Activated naive CD8-positive, alpha-beta T cell treated with anti-CD3 and anti-CD28 coated beads, Interleukin-2, amount 10 ng/mL, durations not matched to agents 7 days and 5 days (primary cell): ENCODE results near the gene RYR3. TPM values are rescaled to one million over a fixed set of nuclear protein-coding genes. Genes with fewer than 3 reads are reported as not detected.

Experiments used
- ATAC-seq: fragments of 150-1000 bp; cut with Tn5 transposase; one replicate; pipeline ENCODE4 v1.10.0; 2021; ENCODE audit warnings: low read depth, moderate library complexity
- POLR2A ChIA-PET: fragments of 350-600 bp; sonication (Branson Sonifier 250); formaldehyde crosslinking; loops from one replicate; lab custom pipeline; 2021; ENCODE audit warnings: antibody characterized with exemption; lab: Charles Lee
- DNase-seq: peaks from one replicate; pipeline ENCODE4 v3.0.0; 2021
- H3K27ac Mint-ChIP-seq: one replicate; pipeline ENCODE4 v1.8.0; 2022; ENCODE audit warnings: mild to moderate bottlenecking, mixed read lengths
- H3K27me3 Mint-ChIP-seq: one replicate; pipeline ENCODE4 v1.8.0; 2022; ENCODE audit warnings: mild to moderate bottlenecking, moderate library complexity, mixed read lengths
- H3K36me3 Mint-ChIP-seq: one replicate; pipeline ENCODE4 v1.8.0; 2021; ENCODE audit warnings: mild to moderate bottlenecking, mixed read lengths
- H3K4me1 Mint-ChIP-seq: one replicate; pipeline ENCODE4 v1.8.0; 2021; ENCODE audit warnings: mixed read lengths
- H3K4me3 Mint-ChIP-seq: one replicate; pipeline ENCODE4 v1.8.0; 2022; ENCODE audit warnings: mild to moderate bottlenecking, moderate library complexity, mixed read lengths
- H3K9me3 Mint-ChIP-seq: one replicate; pipeline ENCODE4 v1.8.0; 2021; ENCODE audit warnings: mixed read lengths
- total RNA-seq, 2 experiments: library from RNA; stranded (reverse); gene quantifications; one replicate each; pipeline ENCODE4 v1.2.3, GENCODE V29; 2021

RYR3 gene
- total RNA-seq, 2 experiments from 2014 or later, result not detected

- ATAC-seq (no peak), DNase-seq (no peak)
- Mint-ChIP-seq H3K9me3 (no peaks in the 10 kb centered on the region), H3K27ac (no peak overlapping the region), H3K36me3 (no peaks in the 10 kb centered on the region), H3K4me1 (no peaks in the 10 kb centered on the region), H3K4me3 (no peak overlapping the region), H3K27me3 (peaks cover 2% of the 10 kb centered on the region)
- POLR2A ChIA-PET, result no interaction called here
Observed at GRCh38 chr15:33298631-33299030, 12.1 kb upstream of the RYR3 start.

GRCh38 chr15:33304924-33305323, 5.8 kb upstream of the RYR3 start:
- no peaks in the 10 kb centered on the region for H3K36me3 Mint-ChIP-seq
- POLR2A ChIA-PET, result no interaction called here
- no peaks in the 10 kb centered on the region for H3K4me1 Mint-ChIP-seq
- H3K27ac Mint-ChIP-seq, result no peak overlapping the region
- peaks cover 20% of the 10 kb centered on the region for H3K27me3 Mint-ChIP-seq
- H3K4me3 Mint-ChIP-seq, result no peak overlapping the region
- DNase-seq, result no peak
- no peaks in the 10 kb centered on the region for H3K9me3 Mint-ChIP-seq
- ATAC-seq, result no peak

- H3K36me3 Mint-ChIP-seq, result no peaks in the 10 kb centered on the region
- POLR2A ChIA-PET, result no interaction called here
- H3K9me3 Mint-ChIP-seq, result no peaks in the 10 kb centered on the region
- no peak for ATAC-seq
- DNase-seq, result no peak
- H3K27me3 Mint-ChIP-seq, result peaks cover 38% of the 10 kb centered on the region
- H3K4me3 Mint-ChIP-seq, result no peak overlapping the region
- H3K27ac Mint-ChIP-seq, result no peak overlapping the region
- no peaks in the 10 kb centered on the region for H3K4me1 Mint-ChIP-seq
Observed at GRCh38 chr15:33309602-33310276, 1.0 kb upstream of the RYR3 start.

GRCh38 chr15:33311312-33311971, 675 bp downstream of the RYR3 start:
- H3K4me3 Mint-ChIP-seq, result no peak overlapping the region
- H3K9me3 Mint-ChIP-seq, result no peaks in the 10 kb centered on the region
- peaks cover 39% of the 10 kb centered on the region for H3K27me3 Mint-ChIP-seq
- ATAC-seq (no peak), DNase-seq (no peak)
- no peaks in the 10 kb centered on the region for H3K4me1 Mint-ChIP-seq
- POLR2A ChIA-PET, result no interaction called here
- H3K27ac Mint-ChIP-seq, result no peak overlapping the region
- no peaks in the 10 kb centered on the region for H3K36me3 Mint-ChIP-seq

GRCh38 chr15:33313491-33313890, 2.7 kb downstream of the RYR3 start:
- no peak for ATAC-seq
- peaks cover 39% of the 10 kb centered on the region for H3K27me3 Mint-ChIP-seq
- no peak overlapping the region for H3K4me3 Mint-ChIP-seq
- no peak for DNase-seq
- no peaks in the 10 kb centered on the region for H3K9me3 Mint-ChIP-seq
- H3K4me1 Mint-ChIP-seq, result no peaks in the 10 kb centered on the region
- H3K27ac Mint-ChIP-seq, result no peak overlapping the region
- POLR2A ChIA-PET, result no interaction called here
- no peaks in the 10 kb centered on the region for H3K36me3 Mint-ChIP-seq

GRCh38 chr15:33314069-33314468, 3.3 kb downstream of the RYR3 start:
- ATAC-seq (no peak), DNase-seq (no peak)
- POLR2A ChIA-PET, result no interaction called here
- no peak overlapping the region for H3K27ac Mint-ChIP-seq
- no peak overlapping the region for H3K4me3 Mint-ChIP-seq
- H3K4me1 Mint-ChIP-seq, result no peaks in the 10 kb centered on the region
- H3K36me3 Mint-ChIP-seq, result no peaks in the 10 kb centered on the region
- peaks cover 35% of the 10 kb centered on the region for H3K27me3 Mint-ChIP-seq
- no peaks in the 10 kb centered on the region for H3K9me3 Mint-ChIP-seq

GRCh38 chr15:33315044-33315443, 4.3 kb downstream of the RYR3 start:
- Mint-ChIP-seq H3K36me3 (no peaks in the 10 kb centered on the region), H3K4me3 (no peak overlapping the region), H3K27ac (no peak overlapping the region), H3K27me3 (peaks cover 26% of the 10 kb centered on the region), H3K4me1 (no peaks in the 10 kb centered on the region), H3K9me3 (no peaks in the 10 kb centered on the region)
- DNase-seq (no peak), ATAC-seq (no peak)
- POLR2A ChIA-PET, result no interaction called here

- no peak for DNase-seq
- no peak overlapping the region for H3K27ac Mint-ChIP-seq
- no peaks in the 10 kb centered on the region for H3K9me3 Mint-ChIP-seq
- H3K27me3 Mint-ChIP-seq, result peaks cover 6% of the 10 kb centered on the region
- POLR2A ChIA-PET, result no interaction called here
- no peaks in the 10 kb centered on the region for H3K4me1 Mint-ChIP-seq
- ATAC-seq, result no peak
- H3K4me3 Mint-ChIP-seq, result no peak overlapping the region
- no peaks in the 10 kb centered on the region for H3K36me3 Mint-ChIP-seq
Observed at GRCh38 chr15:33317896-33318295, 7.1 kb downstream of the RYR3 start.

GRCh38 chr15:33320017-33320416, 9.2 kb downstream of the RYR3 start:
- H3K4me3 Mint-ChIP-seq, result no peak overlapping the region
- H3K27ac Mint-ChIP-seq, result no peak overlapping the region
- H3K36me3 Mint-ChIP-seq, result no peaks in the 10 kb centered on the region
- POLR2A ChIA-PET, result no interaction called here
- H3K4me1 Mint-ChIP-seq, result peaks cover 5% of the 10 kb centered on the region
- H3K9me3 Mint-ChIP-seq, result no peaks in the 10 kb centered on the region
- H3K27me3 Mint-ChIP-seq, result peaks cover 5% of the 10 kb centered on the region
- DNase-seq (no peak), ATAC-seq (no peak)

GRCh38 chr15:33322091-33322490, 11.3 kb downstream of the RYR3 start:
- H3K9me3 Mint-ChIP-seq, result no peaks in the 10 kb centered on the region
- no peak overlapping the region for H3K27ac Mint-ChIP-seq
- DNase-seq, result no peak
- POLR2A ChIA-PET, result no interaction called here
- no peak overlapping the region for H3K4me3 Mint-ChIP-seq
- ATAC-seq, result no peak
- no peaks in the 10 kb centered on the region for H3K36me3 Mint-ChIP-seq
- no peaks in the 10 kb centered on the region for H3K27me3 Mint-ChIP-seq
- H3K4me1 Mint-ChIP-seq, result peaks cover 5% of the 10 kb centered on the region

- no peaks in the 10 kb centered on the region for H3K36me3 Mint-ChIP-seq
- no peaks in the 10 kb centered on the region for H3K27me3 Mint-ChIP-seq
- ATAC-seq, result no peak
- DNase-seq, result no peak
- no peak overlapping the region for H3K27ac Mint-ChIP-seq
- no peaks in the 10 kb centered on the region for H3K9me3 Mint-ChIP-seq
- H3K4me3 Mint-ChIP-seq, result no peak overlapping the region
- H3K4me1 Mint-ChIP-seq, result peaks cover 5% of the 10 kb centered on the region
- POLR2A ChIA-PET, result no interaction called here
Observed at GRCh38 chr15:33324609-33325008, 13.8 kb downstream of the RYR3 start.

- H3K4me1 Mint-ChIP-seq, result peaks cover 5% of the 10 kb centered on the region
- no peaks in the 10 kb centered on the region for H3K9me3 Mint-ChIP-seq
- no peak overlapping the region for H3K27ac Mint-ChIP-seq
- POLR2A ChIA-PET, result no interaction called here
- no peak overlapping the region for H3K4me3 Mint-ChIP-seq
- peaks cover 3% of the 10 kb centered on the region for H3K27me3 Mint-ChIP-seq
- no peaks in the 10 kb centered on the region for H3K36me3 Mint-ChIP-seq
- DNase-seq (no peak), ATAC-seq (no peak)
Observed at GRCh38 chr15:33326908-33327307, 16.1 kb downstream of the RYR3 start.

GRCh38 chr15:33328106-33328505, 17.3 kb downstream of the RYR3 start:
- H3K27me3 Mint-ChIP-seq, result peaks cover 8% of the 10 kb centered on the region
- H3K9me3 Mint-ChIP-seq, result no peaks in the 10 kb centered on the region
- H3K4me3 Mint-ChIP-seq, result no peak overlapping the region
- ATAC-seq (no peak), DNase-seq (no peak)
- H3K27ac Mint-ChIP-seq, result no peak overlapping the region
- H3K36me3 Mint-ChIP-seq, result no peaks in the 10 kb centered on the region
- POLR2A ChIA-PET, result no interaction called here
- H3K4me1 Mint-ChIP-seq, result peaks cover 5% of the 10 kb centered on the region

GRCh38 chr15:33329457-33329856, 18.7 kb downstream of the RYR3 start:
- H3K27me3 Mint-ChIP-seq, result peaks cover 14% of the 10 kb centered on the region
- ATAC-seq, result no peak
- no peak for DNase-seq
- H3K4me1 Mint-ChIP-seq, result no peaks in the 10 kb centered on the region
- H3K27ac Mint-ChIP-seq, result no peak overlapping the region
- H3K9me3 Mint-ChIP-seq, result no peaks in the 10 kb centered on the region
- POLR2A ChIA-PET, result no interaction called here
- H3K36me3 Mint-ChIP-seq, result no peaks in the 10 kb centered on the region
- H3K4me3 Mint-ChIP-seq, result no peak overlapping the region
